Astrocyte (in vitro differentiated cells and primary cell): ENCODE results near the gene ROGDI. TPM values are rescaled to one million over a fixed set of nuclear protein-coding genes. Genes with fewer than 3 reads are reported as not detected.

Experiments used
- DNase-seq: peaks from one replicate; pipeline ENCODE4 v3.0.0-alpha.2; 2010; ENCODE audit warnings: low read depth
- FAIRE-seq: peaks from 2 replicates; lab custom pipeline; 2011; peaks lifted over from hg19 to GRCh38; lab: Jason Lieb, UNC
- H2AFZ ChIP-seq: 2 replicates; pipeline ENCODE4 v1.6.0; 2012; ENCODE audit warnings: low read depth, low read length, inconsistent platforms
- H3K27ac ChIP-seq: 2 replicates; pipeline ENCODE4 v1.5.1; 2011; ENCODE audit warnings: low read depth, low read length, inconsistent platforms
- H3K27me3 ChIP-seq: 2 replicates; pipeline ENCODE4 v1.6.0; 2011; ENCODE audit warnings: low read length, inconsistent platforms; ENCODE audit not compliant: insufficient read depth
- H3K36me3 ChIP-seq: 2 replicates; pipeline ENCODE4 v1.5.1; 2011; ENCODE audit warnings: low read length, inconsistent platforms; ENCODE audit not compliant: insufficient read depth
- H3K4me1 ChIP-seq: 2 replicates; pipeline ENCODE4 v1.5.1; 2011; ENCODE audit warnings: low read length, inconsistent platforms; ENCODE audit not compliant: insufficient read depth
- H3K4me2 ChIP-seq: 2 replicates; pipeline ENCODE4 v1.6.0; 2012; ENCODE audit warnings: low read length, inconsistent platforms
- H3K4me3 ChIP-seq: 2 replicates; pipeline ENCODE4 v1.5.1; 2011; ENCODE audit warnings: low read depth, mild to moderate bottlenecking, low read length, inconsistent platforms; ENCODE audit not compliant: insufficient read depth
- H3K79me2 ChIP-seq: 2 replicates; pipeline ENCODE4 v1.6.0; 2012; ENCODE audit warnings: mild to moderate bottlenecking, low read length, inconsistent platforms; ENCODE audit not compliant: insufficient read depth
- H3K9ac ChIP-seq: 2 replicates; pipeline ENCODE4 v1.6.0; 2012; ENCODE audit warnings: mild to moderate bottlenecking, low read length, inconsistent platforms
- H3K9me3 ChIP-seq: 2 replicates; pipeline ENCODE4 v1.5.1; 2012; ENCODE audit warnings: low read depth, mild to moderate bottlenecking, low read length, inconsistent platforms; ENCODE audit not compliant: insufficient read depth
- H4K20me1 ChIP-seq: 2 replicates; pipeline ENCODE4 v1.6.0; 2012; ENCODE audit warnings: low read length, inconsistent platforms; ENCODE audit not compliant: insufficient read depth
- H3K27ac Mint-ChIP-seq: one replicate; pipeline ENCODE4 v1.8.0; 2021; ENCODE audit warnings: mild to moderate bottlenecking, mixed read lengths; ENCODE audit not compliant: unreplicated experiment
- H3K27me3 Mint-ChIP-seq: one replicate; pipeline ENCODE4 v1.8.0; 2021; ENCODE audit warnings: low read depth, mixed read lengths; ENCODE audit not compliant: unreplicated experiment
- H3K36me3 Mint-ChIP-seq: one replicate; pipeline ENCODE4 v1.8.0; 2021; ENCODE audit warnings: low read depth, mixed read lengths; ENCODE audit not compliant: unreplicated experiment
- H3K4me1 Mint-ChIP-seq: one replicate; pipeline ENCODE4 v1.8.0; 2021; ENCODE audit warnings: low read depth, mixed read lengths; ENCODE audit not compliant: unreplicated experiment
- H3K4me3 Mint-ChIP-seq: one replicate; pipeline ENCODE4 v1.8.0; 2021; ENCODE audit warnings: mild to moderate bottlenecking, moderate library complexity, mixed read lengths; ENCODE audit not compliant: unreplicated experiment
- H3K9me3 Mint-ChIP-seq: one replicate; pipeline ENCODE4 v1.8.0; 2021; ENCODE audit warnings: mild to moderate bottlenecking, mixed read lengths; ENCODE audit not compliant: unreplicated experiment
- EZH2 ChIP-seq: IDR thresholded peaks from 2 replicates; pipeline ENCODE4 v1.6.1; 2012; ENCODE audit warnings: mild to moderate bottlenecking, low read length, inconsistent platforms; ENCODE audit not compliant: insufficient read depth
- total RNA-seq: library from RNA; stranded (reverse); gene quantifications from 2 replicates; pipeline ENCODE4 v1.2.1, GENCODE V29; 2021
- TF ChIP-seq, protein P1 (sequence below): IDR thresholded peaks from 2 replicates; pipeline ENCODE4 v1.5.1; 2011; ENCODE audit warnings: low read depth, mild to moderate bottlenecking, inconsistent platforms, low read length, moderate library complexity; ENCODE audit not compliant: insufficient read depth

Gene ROGDI
- total RNA-seq, 1 donor from 2014 or later = 33.6 TPM

- H3K27me3 Mint-ChIP-seq = no peaks in the 10 kb centered on the region
- Histone ChIP-seq H3K4me1 (no peaks in the 10 kb centered on the region), H4K20me1 (peaks cover 15% of the 10 kb centered on the region), H2AFZ (no peak overlapping the region), H3K36me3 (peaks cover 2% of the 10 kb centered on the region), H3K27me3 (no peaks in the 10 kb centered on the region), H3K9ac (no peak overlapping the region), H3K4me2 (no peak overlapping the region), H3K9me3 (no peaks in the 10 kb centered on the region), H3K79me2 (no peaks in the 10 kb centered on the region), H3K27ac (no peak overlapping the region), H3K4me3 (no peak overlapping the region)
- DNase-seq = no peak
- FAIRE-seq = no peak
- no peaks in the 10 kb centered on the region for H3K4me1 Mint-ChIP-seq
- H3K36me3 Mint-ChIP-seq = peaks cover 8% of the 10 kb centered on the region
- TF ChIP-seq, protein P1, sequence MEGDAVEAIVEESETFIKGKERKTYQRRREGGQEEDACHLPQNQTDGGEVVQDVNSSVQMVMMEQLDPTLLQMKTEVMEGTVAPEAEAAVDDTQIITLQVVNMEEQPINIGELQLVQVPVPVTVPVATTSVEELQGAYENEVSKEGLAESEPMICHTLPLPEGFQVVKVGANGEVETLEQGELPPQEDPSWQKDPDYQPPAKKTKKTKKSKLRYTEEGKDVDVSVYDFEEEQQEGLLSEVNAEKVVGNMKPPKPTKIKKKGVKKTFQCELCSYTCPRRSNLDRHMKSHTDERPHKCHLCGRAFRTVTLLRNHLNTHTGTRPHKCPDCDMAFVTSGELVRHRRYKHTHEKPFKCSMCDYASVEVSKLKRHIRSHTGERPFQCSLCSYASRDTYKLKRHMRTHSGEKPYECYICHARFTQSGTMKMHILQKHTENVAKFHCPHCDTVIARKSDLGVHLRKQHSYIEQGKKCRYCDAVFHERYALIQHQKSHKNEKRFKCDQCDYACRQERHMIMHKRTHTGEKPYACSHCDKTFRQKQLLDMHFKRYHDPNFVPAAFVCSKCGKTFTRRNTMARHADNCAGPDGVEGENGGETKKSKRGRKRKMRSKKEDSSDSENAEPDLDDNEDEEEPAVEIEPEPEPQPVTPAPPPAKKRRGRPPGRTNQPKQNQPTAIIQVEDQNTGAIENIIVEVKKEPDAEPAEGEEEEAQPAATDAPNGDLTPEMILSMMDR = no peak
- TF ChIP-seq EZH2 = no peak
- H3K27ac Mint-ChIP-seq = no peak overlapping the region
- H3K4me3 Mint-ChIP-seq = no peak overlapping the region
- peaks cover 3% of the 10 kb centered on the region for H3K9me3 Mint-ChIP-seq
Observed at GRCh38 chr16:4795828-4796572, 6.4 kb downstream of the ROGDI start.

DNA sequence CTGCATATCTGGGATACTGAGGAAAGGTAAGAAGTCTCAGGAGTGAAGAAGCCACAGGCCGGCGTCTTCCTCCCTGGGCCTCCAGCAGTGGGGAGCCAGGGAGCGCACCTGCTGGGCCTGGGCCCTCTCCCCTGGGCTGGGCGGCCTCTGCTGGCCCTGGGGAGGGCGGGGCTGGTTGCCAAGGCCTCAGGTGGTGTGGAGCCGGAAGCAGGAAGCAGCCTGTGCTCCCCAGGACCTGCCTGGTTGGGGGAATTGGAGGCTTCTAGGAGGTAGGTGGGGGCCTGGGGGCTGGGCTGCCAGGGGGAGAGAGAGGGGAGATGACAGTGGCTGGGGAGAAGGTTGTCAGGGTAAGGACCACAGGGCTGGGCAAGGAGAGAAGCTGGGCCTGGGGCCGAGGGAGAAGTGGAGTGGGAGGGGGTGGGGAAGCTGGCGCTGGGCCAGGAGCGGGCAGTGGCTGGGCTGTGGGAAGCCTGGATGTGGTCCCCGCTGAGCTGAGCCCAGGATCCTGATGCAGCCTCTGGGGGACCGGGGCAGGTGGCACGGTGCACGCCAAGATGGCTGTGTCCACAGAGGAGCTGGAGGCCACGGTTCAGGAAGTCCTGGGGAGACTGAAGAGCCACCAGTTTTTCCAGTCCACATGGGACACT, 7.1 kb downstream of the ROGDI start, which contains the start of gene SMIM22:
Gene SMIM22 (plus strand): TSS at position 189 of the 647 bp plus-strand sequence. CDS start 366 bp downstream, at position 555.
- H3K9ac ChIP-seq = no peak within 1 kb of the TSS
- no peaks in the 10 kb centered on the region for H3K27me3 ChIP-seq
- Mint-ChIP-seq H3K9me3 (peaks cover 5% of the 10 kb centered on the region), H3K4me1 (no peaks in the 10 kb centered on the region), H3K27ac (no peak within 1 kb of the TSS), H3K36me3 (peaks cover 8% of the 10 kb centered on the region), H3K27me3 (no peaks in the 10 kb centered on the region), H3K4me3 (no peak within 1 kb of the TSS)
- no peak within 1 kb of the TSS for H3K27ac ChIP-seq
- no peak within 1 kb of the TSS for H2AFZ ChIP-seq
- no peak for FAIRE-seq
- H3K4me3 ChIP-seq = no peak within 1 kb of the TSS
- H3K9me3 ChIP-seq = no peaks in the 10 kb centered on the region
- H3K4me2 ChIP-seq = no peak within 1 kb of the TSS
- H3K36me3 ChIP-seq = peaks cover 2% of the 10 kb centered on the region
- H4K20me1 ChIP-seq = peaks cover 8% of the 10 kb centered on the region
- TF ChIP-seq, protein P1 = no peak
- TF ChIP-seq EZH2 = no peak
- no peaks in the 10 kb centered on the region for H3K79me2 ChIP-seq
- H3K4me1 ChIP-seq = no peaks in the 10 kb centered on the region
- no peak for DNase-seq
